Activated CD8-positive, alpha-beta memory T cell treated with anti-CD3 and anti-CD28 coated beads for 24 hours (primary cell): ENCODE data around the gene TOLLIP.

Experiments used
- DNase-seq: peaks from one replicate; pipeline ENCODE4 v3.0.0-alpha.2; 2020

The TOLLIP gene

DNA sequence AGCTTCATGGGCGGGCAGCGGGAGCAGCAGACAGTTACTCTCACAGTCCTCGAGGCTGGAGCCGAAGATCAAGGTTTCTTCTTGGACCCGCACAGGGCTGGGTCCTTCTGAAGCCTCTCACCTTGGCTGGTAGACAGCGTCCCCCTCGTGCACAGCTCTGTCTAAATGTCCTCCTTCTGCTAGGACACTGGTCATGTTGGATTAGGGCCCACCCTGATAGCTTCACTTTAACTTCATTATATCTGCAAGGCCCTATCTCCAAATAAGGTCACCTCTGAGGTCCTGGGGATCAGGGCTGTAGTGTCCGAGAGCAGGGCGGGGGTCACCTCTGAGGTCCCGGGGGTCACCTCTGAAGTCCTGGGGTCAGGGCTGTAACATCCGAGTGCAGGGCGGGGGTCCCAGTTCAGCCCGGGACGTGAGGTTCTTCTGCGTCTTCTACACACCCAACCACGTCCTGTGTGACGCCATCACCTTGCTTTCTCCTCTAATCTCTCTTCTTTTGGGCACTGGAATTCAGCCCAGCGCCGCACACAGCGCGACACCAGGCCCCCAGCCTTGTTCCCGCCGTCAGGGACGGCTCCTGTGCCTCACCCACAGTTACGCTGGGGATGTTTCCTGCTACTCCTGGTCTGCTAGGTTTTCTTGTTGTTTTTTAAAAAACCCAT is 34.1 kb upstream of the TOLLIP start:
- peak; percentile 43 for DNase-seq

GRCh38 chr11:1342946-1343345 is 33.5 kb upstream of the TOLLIP start:
- peak; percentile 53 for DNase-seq

DNA sequence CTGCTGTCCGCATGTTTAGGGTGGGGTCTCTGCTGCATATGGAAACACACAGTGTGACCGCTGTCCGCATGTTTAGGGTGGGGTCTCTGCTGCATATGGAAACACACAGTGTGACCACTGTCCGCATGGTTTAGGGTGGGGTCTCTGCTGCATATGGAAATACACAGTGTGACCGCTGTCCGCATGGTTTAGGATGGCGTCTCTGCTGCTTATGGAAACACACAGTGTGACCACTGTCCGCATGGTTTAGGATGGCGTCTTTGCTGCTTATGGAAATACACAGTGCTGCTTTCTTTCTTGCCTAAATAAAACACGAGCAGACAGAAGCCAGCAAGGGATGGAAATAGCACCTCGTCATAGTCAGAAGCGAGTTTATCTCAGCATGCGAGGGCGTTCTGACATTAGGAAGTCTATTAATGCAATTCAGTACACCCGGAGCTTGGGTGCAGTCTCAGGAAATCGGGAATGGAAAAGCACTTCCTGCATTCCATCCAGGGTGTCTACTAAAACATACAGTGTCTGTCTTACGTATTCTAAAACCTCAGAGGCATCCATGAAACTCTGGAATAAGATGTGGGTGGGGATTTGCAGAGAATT is 32.6 kb upstream of the TOLLIP start:
- DNase-seq = peak; percentile 38

DNA sequence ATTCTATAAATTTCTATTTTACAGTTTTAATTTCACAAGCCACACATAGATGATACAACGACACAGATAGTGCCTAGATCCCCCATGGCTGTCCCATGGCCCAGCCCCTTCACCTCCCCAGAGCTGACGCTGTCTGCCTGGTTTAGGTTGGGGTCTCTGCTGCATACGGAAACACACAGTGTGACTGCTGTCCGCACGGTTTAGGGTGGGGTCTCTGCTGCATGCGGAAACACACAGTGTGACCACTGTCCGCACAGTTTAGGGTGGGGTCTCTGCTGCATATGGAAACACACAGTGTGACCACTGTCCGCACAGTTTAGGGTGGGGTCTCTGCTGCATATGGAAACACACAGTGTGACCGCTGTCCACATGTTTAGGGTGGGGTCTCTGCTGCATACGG is 31.8 kb upstream of the TOLLIP start:
- DNase-seq = peak; percentile 50

DNA sequence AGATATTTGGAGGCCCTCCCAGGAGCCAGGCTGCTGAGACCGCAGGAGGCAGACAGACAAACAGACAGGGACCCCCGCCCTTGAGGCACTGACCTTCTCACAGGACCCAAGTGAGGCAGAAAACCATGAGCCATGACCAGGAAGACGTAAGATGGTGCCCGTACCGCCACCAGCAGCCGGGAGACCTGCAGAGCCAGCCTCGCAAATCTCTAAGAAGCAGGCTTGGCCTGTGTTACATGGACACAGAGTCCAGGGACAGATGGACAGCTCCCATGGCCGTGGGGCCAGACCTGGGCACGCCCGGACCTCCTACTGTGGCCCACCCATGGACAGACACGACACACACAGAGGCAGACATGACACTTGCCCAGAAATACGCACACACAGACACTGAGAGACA is 30.7 kb upstream of the TOLLIP start:
- peak; percentile 53 for DNase-seq

- DNase-seq = no peak
These were observed 29.7 kb upstream of the TOLLIP start for GRCh38 chr11:1339066-1339675.

GRCh38 chr11:1338201-1339065 is 29.0 kb upstream of the TOLLIP start:
- peak; percentile 57 for DNase-seq

DNA sequence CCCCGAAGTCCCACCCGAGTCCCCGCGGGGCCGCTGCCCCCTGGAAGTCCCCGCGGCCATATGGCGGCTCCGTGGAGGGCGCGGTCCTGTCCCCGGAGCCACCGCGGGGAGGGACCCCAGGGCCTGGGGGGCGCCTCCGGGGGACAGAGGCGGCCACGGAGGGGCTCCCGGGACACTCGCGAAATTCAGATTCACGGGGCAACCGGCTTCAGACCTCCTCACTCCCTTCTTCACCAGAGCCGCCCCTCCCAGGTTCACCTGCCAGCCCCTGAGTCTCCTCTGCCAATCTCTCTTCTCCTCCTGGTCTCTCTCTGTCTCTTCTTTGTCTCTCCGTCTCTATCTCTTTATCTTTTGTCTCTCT is 28.2 kb upstream of the TOLLIP start:
- DNase-seq = peak; percentile 57

DNA sequence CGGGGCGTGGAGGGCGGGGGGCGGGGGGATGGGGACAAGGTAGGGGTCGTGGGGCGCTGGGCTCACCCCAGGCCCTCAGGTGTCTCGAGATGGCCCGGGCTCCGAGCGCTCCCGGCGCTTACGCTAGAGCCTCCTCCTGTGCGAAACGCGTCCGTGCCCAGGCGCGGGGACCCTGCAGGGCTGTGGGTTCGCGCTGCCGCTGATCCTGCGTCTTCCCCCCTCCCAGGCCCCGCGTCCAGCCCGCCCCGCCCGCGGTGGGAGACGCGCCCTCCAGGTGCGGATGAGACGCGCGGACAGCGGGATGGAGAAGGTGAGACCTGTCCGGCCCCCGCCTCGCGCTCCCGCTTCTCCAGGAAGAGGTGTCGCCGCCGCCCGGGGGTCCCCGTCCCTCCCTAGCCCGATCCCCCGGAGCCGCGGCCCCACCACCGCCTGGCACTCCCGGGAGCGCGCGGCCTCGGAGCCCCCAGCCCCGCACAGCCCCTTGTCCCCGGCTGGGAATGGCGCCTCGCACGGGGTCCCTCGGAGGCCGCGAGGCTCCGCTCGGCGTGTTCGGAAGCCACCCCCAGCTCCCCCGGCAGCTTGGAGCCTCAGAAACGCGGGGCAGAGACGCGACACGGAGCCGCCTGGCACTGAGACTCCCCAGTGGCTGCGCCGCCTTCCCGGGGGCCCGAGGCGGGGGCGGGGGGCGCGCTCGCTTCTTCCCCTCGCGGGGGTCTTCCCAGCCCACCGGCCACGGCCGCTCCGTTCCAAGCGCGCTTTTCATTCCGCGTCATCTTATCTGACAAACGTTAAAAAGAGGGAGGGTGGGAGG is 27.6 kb upstream of the TOLLIP start:
- peak; percentile 84 for DNase-seq

GRCh38 chr11:1335811-1336761 is 26.7 kb upstream of the TOLLIP start:
- DNase-seq = peak; percentile 84

DNA sequence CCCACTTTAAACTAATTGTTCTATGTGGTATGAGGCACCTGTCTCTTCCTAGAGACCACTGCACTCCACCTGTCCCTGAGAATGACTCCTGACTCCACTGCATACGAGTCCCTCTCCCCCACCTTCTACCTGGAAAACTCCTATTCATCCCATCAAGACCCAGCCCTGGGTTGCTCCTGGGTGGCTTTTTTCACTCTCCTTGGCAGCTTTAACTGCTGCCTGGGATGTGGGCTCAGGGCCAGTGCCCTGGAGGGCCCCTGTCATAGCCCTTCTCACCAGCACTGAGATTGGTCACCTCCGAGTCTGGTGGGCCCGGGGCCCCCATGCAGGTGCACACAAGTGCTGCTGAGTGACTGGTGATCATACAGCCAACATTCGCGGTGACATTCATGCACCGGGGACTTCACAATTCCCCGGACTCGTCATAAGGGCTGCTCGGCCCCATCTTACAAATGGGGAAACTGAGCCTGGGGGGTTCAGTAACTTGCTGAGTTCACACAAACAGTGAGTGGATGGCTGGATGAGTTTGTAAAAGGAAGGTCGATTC is 25.9 kb upstream of the TOLLIP start:
- DNase-seq = peak; percentile 56

DNA sequence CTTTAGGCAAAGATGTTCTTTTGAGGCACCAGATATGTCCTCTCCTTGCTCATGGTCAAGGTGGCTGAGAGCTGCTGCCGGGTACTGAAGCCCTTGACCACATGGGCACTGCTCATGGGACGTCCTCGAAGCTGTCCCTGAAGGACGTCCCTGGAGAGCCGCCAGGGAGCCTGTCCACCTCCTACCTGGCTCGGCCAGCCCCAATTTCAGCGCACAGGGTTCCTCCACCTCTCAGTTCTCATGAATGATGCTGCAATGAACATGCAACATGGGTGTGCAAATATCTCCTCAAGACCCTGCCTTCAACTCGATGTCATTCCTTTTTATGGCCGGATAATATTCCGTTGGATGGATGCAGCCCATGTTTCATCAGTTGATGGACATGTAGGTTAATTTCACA is 24.4 kb upstream of the TOLLIP start:
- peak; percentile 40 for DNase-seq

DNA sequence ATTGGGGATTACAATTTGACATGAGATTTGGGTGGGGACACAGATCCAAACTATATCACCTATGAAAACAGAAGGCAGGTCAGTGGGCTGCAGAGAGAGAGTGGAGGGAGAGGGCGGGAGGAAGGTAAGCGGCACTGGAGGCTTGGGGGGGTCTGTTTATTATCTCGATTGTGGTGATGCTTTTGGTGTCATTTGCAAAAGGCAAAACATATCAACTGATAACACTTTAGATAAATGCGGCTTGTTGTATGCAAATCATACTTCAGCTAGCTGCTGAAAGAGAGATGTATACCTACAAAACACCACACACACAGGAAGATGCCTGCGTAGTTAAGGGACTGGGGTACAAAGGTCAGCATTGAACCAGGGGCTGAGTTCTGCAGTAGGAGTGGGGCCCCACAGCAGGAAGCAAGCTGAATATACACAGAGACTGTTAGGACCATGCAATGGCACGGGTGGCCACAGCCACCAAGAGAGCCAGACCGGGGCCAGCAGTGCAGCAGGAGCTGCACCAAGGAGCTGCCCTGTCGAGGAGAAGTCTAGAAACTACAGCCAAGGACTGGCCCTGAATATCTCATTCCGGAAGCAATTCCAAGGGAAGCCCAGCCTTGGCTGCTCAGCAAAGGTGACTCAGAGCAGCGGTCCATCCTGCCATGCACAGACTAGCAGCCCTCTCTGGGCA is 23.8 kb upstream of the TOLLIP start:
- peak; percentile 9 for DNase-seq

GRCh38 chr11:1330473-1330872 is 21.0 kb upstream of the TOLLIP start:
- DNase-seq = peak; percentile 52

- DNase-seq = peak; percentile 28
These were observed 17.6 kb upstream of the TOLLIP start for GRCh38 chr11:1327064-1327460.

DNA sequence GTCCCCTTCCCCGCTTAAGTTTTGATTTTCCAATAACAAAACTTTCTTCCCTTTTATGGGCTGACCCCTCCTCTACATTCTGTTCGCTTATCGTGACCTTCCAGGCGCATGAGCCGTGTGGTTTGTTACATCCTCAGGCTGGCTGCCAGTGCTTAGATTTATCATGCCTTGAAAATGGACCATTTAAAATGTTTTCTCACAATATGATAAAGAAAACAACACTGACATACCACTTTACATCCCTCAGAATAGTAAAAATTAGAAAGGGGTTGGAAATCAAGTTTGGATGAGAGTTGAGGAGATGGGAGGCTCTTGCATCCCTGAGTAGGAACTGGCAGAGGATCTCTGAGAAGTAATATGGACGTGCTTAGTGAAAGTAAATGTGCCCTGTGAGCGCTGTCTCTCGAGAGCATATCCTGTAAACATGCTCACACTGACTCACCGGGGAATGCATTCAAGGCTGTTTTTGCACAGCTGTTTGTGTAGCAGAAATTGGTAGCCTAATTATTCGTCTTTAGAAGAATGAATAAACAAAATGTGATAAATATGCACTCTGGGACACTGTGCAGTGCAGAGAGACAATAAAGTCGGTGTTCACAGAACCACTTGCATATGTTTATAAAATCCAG is 17.1 kb upstream of the TOLLIP start:
- no peak for DNase-seq

DNA sequence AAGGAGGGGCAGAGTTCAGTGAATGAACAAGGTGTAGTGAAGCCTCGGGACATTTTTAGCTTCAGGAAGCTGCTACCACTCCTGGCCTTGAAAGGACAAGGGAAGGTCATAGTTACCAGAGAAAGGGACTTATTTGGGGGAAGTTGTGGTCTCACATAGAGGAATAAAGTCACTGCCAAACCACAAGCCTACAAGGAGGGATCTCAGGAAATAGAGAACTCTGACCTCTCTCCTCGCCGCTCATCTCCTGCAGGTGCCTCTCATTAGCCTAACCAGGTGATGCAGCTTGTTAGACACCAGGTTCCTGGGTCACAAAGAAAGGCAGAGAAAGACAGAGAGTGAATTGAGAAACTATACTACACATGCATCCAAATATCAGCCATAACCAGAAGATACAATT is 14.3 kb upstream of the TOLLIP start:
- DNase-seq = peak; percentile 30

DNA sequence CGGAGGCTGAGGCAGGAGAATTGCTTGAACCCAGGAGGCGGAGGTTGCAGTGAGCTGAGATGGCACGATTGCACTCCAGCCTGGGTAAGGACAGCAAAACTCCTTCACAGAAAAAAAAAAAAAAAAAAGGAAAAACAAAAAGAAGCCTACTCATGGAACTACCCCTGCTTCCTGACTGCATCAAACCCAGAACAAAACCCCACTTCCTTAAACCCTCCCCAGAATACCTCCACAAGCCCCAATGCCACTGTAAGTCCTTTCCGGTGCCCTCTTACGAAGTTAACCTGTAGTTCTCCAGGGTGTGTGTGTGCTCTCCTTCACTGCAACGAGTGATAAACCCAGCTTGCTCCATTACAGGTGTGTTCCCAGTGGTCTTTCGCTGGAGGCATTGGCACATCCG is 8.6 kb upstream of the TOLLIP start:
- no peak for DNase-seq

- DNase-seq = peak; percentile 33
These were observed 8.0 kb upstream of the TOLLIP start for GRCh38 chr11:1317432-1317831.
